Motor neuron (in vitro differentiated cells): ENCODE data around the gene CLEC4F. TPM values are rescaled to one million over a fixed set of nuclear protein-coding genes. Genes with fewer than 3 reads are reported as not detected.

Source experiments
- total RNA-seq, 8 experiments: library from RNA; unstranded; fragments of 300-600 nt; gene quantifications; 2 replicates each; pipeline versions ENCODE4 v1.2.3 to v1.2.4, GENCODE V29; 2022

Gene CLEC4F
- total RNA-seq, 8 experiments from 2014 or later = 0.17 to 1.1 (median 0.42) TPM; not detected in 2

Other genes with a start within 250 kb of the CLEC4F start
- gene ADD2, start 52.4 kb downstream of the CLEC4F start, total RNA-seq = 10 to 100 TPM in 5 of 8 experiments, 1 to 10 TPM in 1, under 1 TPM in 2; 0.49 to 66.9 (median 44.5) TPM
- gene FIGLA, start 30.0 kb downstream of the CLEC4F start, total RNA-seq = not detected
- 1 to 10 TPM in 1 of 8 experiments, under 1 TPM in 6, not detected in 1; 0.18 to 1.2 (median 0.27) TPM for gene CD207, start 15.2 kb upstream of the CLEC4F start, total RNA-seq
- 10 to 100 TPM in 3 of 8 experiments, 1 to 10 TPM in 5; 1.9 to 11.3 (median 7.7) TPM for gene VAX2, start 80.0 kb upstream of the CLEC4F start, total RNA-seq
- gene ATP6V1B1, start 115.3 kb upstream of the CLEC4F start, total RNA-seq = 1 to 10 TPM in 7 of 8 experiments, under 1 TPM in 1; 0.31 to 6.1 (median 2.1) TPM
- 1 to 10 TPM in 3 of 8 experiments, under 1 TPM in 5; 0.25 to 4.4 (median 0.76) TPM for gene ANKRD53, start 158.0 kb upstream of the CLEC4F start, total RNA-seq
- gene TEX261, start 174.3 kb upstream of the CLEC4F start, total RNA-seq = 10 to 100 TPM; 10.3 to 42.1 (median 24.2) TPM
- 10 to 100 TPM; 45.0 to 93.8 (median 68.6) TPM for gene NAGK, start 248.0 kb upstream of the CLEC4F start, total RNA-seq